Breast epithelium (tissue), 4 donors: Measurements from ENCODE around the gene TMPRSS9. TPM values are rescaled to one million over a fixed set of nuclear protein-coding genes. Genes with fewer than 3 reads are reported as not detected.

Experiments used
- DNase-seq, 2 donors: peaks; one replicate each; pipeline ENCODE4 v3.0.0-alpha.2; 2019; ENCODE audit warnings: low spot score in 2 of 2
- H3K27ac ChIP-seq, 2 donors: fragments of 200-600 bp; sonication (generic) in 1 of 2; one replicate each; pipeline ENCODE4 v1.5.1; 2016 to 2019; ENCODE audit warnings: mild to moderate bottlenecking in 1 of 2
- H3K27me3 ChIP-seq, 2 donors: fragments of 200-600 bp; sonication (generic) in 1 of 2; one replicate each; pipeline versions ENCODE4 v1.5.1 to v1.6.0; 2017 to 2019; ENCODE audit warnings: control low read depth in 1 of 2, mild to moderate bottlenecking in 1 of 2
- H3K36me3 ChIP-seq: fragments of 200-600 bp; one replicate; pipeline ENCODE4 v1.5.1; 2019
- H3K4me1 ChIP-seq, 2 donors: fragments of 200-600 bp; sonication (generic); one replicate each; pipeline ENCODE4 v1.5.1; 2016 to 2019; ENCODE audit warnings: control low read depth in 1 of 2
- H3K4me3 ChIP-seq, 3 donors: fragments of 200-600 bp; sonication (generic); 1 replicate in 2 of 3; 2 replicates in 1 of 3; pipeline ENCODE4 v1.5.1; 2016 to 2019; ENCODE audit warnings: mild to moderate bottlenecking in 3 of 3, moderate library complexity in 2 of 3
- H3K9me3 ChIP-seq, 2 donors: fragments of 200-600 bp; sonication (generic) in 1 of 2; one replicate each; pipeline ENCODE4 v1.5.1; 2016 to 2019; ENCODE audit warnings: control low read depth in 1 of 2
- POLR2A ChIP-seq: fragments of 450-650 bp; IDR thresholded peaks from one replicate; pipeline ENCODE4 v1.6.1; 2016; ENCODE audit warnings: antibody characterized with exemption, mild to moderate bottlenecking, moderate library complexity
- POLR2AphosphoS5 ChIP-seq, 3 donors: sonication (generic); formaldehyde crosslinking; IDR thresholded peaks; one replicate each; pipeline ENCODE4 v1.6.1; 2017; ENCODE audit warnings: antibody characterized with exemption in 3 of 3
- intact Hi-C: fragments of 100-400 bp; cut with DNase I; formaldehyde crosslinking; loops from one replicate; pipeline ENCODE4 v1.15.1; 2023; ENCODE audit warnings: low total_unique reads
- total RNA-seq, 3 donors: library from RNA; depleted of rRNA; stranded (reverse); fragments of >200 nt; gene quantifications; one replicate each; pipeline ENCODE4 v1.1.0, GENCODE V29; 2016
- TF ChIP-seq, protein P1 (sequence below), 3 donors: fragments of 450-650 bp; IDR thresholded peaks; one replicate each; pipeline ENCODE4 v1.5.1; 2016 to 2017; ENCODE audit warnings: antibody characterized with exemption in 3 of 3, mild to moderate bottlenecking in 3 of 3, moderate library complexity in 3 of 3

TMPRSS9 gene
- total RNA-seq, 3 donors from 2014 or later, result under 0.01 TPM; not detected in 2

DNA sequence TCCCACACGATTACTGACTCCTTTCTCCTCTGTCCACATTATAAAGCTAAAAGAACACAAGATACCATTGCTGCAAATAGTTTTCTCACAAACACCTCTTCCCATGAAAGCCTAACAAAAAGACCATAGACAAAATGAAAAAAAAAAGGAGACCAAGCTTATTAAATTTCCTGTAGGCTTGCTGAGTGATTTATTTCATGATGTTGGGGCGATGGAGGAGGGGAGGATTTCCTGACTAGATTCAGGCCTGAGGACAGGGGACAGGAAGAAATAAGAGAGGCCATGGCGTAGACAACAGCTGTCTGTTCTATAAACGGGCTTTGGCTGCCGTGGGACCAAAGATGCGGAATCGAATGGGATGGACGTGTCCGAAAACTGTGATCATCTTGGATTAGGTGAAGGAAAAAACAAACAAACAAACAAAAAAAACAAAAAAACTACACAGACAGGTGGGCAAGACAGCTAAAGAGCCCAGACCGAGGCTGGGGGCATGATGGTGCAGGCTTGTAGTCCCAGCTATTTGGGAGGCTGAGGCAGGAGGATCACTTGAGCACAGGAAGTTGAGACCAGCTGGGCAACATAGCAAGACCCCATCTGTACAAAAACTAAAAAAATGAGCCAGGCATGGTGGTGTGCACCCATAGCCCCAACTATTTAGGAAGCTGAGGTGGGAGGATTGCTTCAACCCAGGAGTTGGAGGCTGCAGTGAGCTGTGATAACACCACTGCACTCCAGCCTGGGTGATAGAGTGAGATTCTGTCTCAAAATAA is 5.3 kb downstream of the TMPRSS9 start:
- H3K4me1 ChIP-seq, result no peaks in the 10 kb centered on the region
- peaks cover 0 to 37% of the 10 kb centered on the region in 2 donors for H3K27me3 ChIP-seq
- H3K27ac ChIP-seq, result no peak overlapping the region
- no peak for DNase-seq
- no peaks in the 10 kb centered on the region for H3K36me3 ChIP-seq
- intact Hi-C loops, result no loop called here
- TF ChIP-seq POLR2AphosphoS5 (IDR thresholded peaks at IDR 0.05), result no peak
- no peak for TF ChIP-seq POLR2A
- TF ChIP-seq, protein P1, sequence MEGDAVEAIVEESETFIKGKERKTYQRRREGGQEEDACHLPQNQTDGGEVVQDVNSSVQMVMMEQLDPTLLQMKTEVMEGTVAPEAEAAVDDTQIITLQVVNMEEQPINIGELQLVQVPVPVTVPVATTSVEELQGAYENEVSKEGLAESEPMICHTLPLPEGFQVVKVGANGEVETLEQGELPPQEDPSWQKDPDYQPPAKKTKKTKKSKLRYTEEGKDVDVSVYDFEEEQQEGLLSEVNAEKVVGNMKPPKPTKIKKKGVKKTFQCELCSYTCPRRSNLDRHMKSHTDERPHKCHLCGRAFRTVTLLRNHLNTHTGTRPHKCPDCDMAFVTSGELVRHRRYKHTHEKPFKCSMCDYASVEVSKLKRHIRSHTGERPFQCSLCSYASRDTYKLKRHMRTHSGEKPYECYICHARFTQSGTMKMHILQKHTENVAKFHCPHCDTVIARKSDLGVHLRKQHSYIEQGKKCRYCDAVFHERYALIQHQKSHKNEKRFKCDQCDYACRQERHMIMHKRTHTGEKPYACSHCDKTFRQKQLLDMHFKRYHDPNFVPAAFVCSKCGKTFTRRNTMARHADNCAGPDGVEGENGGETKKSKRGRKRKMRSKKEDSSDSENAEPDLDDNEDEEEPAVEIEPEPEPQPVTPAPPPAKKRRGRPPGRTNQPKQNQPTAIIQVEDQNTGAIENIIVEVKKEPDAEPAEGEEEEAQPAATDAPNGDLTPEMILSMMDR (IDR thresholded peaks at IDR 0.05), result no peak
- no peaks in the 10 kb centered on the region for H3K9me3 ChIP-seq
- no peak overlapping the region for H3K4me3 ChIP-seq

DNA sequence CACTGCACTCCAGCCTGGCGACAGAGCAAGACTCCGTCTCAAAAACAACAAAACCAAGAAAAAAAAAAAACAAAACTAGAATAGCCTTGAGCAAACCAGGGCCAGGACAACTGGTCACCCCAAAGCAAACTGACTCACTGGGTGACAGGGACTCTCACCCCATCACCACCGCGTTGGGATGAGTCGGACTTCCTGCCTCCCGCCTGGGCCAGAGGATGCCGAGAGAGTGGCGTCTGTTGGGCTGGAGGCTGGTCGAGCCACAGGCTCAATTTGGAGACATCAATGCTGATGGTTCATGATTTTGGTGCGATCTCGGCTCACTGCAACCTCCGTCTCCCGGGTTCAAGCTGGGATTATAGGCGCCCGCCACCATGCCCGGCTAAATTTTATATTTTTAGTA is 11.6 kb downstream of the TMPRSS9 start:
- intact Hi-C loops, result no loop called here
- TF ChIP-seq POLR2A, result no peak

DNA sequence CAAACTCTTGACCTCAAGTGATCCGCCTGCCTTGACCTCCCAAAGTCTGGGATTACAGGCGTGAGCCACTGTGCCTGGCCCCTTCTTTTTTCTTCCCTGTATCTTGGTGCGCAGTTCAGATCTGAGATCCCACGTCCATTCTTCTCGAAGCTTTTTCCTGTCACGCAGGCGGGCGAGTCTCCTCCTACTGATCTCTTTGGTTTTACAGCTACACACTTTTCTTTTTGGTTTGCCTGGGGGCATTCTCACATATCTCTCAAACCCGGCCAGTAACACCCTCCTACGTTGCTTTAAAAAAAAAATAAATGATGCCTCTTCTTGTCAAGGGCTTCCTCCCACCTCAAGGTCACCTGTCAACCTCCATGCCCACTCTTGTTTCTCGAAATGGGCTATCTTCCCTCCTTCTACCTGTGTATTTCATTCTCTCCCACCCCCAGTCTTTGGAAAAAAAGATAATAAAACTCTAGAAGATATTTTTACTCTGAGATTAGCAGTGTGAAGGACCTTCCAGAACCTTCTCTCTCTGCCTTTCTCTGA is 12.1 kb downstream of the TMPRSS9 start:
- TF ChIP-seq, protein P1 (IDR thresholded peaks at IDR 0.05), result no peak
- TF ChIP-seq POLR2A, result no peak
- no peak for TF ChIP-seq POLR2AphosphoS5 (IDR thresholded peaks at IDR 0.05)
- no peak for DNase-seq
- no peaks in the 10 kb centered on the region for H3K27me3 ChIP-seq
- no peaks in the 10 kb centered on the region for H3K36me3 ChIP-seq
- H3K4me1 ChIP-seq, result no peaks in the 10 kb centered on the region
- intact Hi-C loops, result no loop called here
- no peaks in the 10 kb centered on the region for H3K9me3 ChIP-seq
- no peak overlapping the region for H3K27ac ChIP-seq
- H3K4me3 ChIP-seq, result no peak overlapping the region

More for the DNA sequence above, 11.6 kb downstream of the TMPRSS9 start:
- H3K4me3 ChIP-seq, result no peak overlapping the region
- no peak for DNase-seq
- H3K4me1 ChIP-seq, result no peaks in the 10 kb centered on the region
- no peak overlapping the region for H3K27ac ChIP-seq
- no peaks in the 10 kb centered on the region for H3K36me3 ChIP-seq
- H3K27me3 ChIP-seq, result no peaks in the 10 kb centered on the region
- H3K9me3 ChIP-seq, result no peaks in the 10 kb centered on the region

DNA sequence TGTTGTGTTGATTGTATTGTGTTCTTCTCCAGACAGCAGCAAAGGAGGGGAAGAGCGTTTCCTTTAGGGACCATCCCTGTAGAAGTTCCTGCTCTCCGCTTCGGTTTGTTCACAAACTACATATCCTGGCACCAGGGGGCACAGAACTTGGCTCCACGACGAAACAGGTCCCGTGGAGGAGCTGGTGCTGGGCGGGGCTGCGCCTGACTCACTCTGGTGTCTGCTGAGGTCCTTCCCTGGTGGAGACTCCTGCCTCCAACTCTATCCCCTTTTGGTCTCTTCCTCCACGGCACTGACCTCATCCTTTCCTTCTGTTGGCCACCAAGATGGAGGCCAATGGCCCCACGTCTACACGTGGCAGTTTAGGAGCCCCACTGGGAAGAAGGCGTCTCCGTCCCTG is 14.7 kb downstream of the TMPRSS9 start:
- Histone ChIP-seq H3K4me3 (no peak overlapping the region), H3K36me3 (no peaks in the 10 kb centered on the region), H3K9me3 (no peaks in the 10 kb centered on the region), H3K27ac (no peak overlapping the region), H3K4me1 (no peaks in the 10 kb centered on the region), H3K27me3 (no peaks in the 10 kb centered on the region)
- TF ChIP-seq, protein P1 (IDR thresholded peaks at IDR 0.05), result no peak
- no peak for TF ChIP-seq POLR2AphosphoS5 (IDR thresholded peaks at IDR 0.05)
- no peak for TF ChIP-seq POLR2A
- intact Hi-C loops, result no loop called here
- no peak for DNase-seq

DNA sequence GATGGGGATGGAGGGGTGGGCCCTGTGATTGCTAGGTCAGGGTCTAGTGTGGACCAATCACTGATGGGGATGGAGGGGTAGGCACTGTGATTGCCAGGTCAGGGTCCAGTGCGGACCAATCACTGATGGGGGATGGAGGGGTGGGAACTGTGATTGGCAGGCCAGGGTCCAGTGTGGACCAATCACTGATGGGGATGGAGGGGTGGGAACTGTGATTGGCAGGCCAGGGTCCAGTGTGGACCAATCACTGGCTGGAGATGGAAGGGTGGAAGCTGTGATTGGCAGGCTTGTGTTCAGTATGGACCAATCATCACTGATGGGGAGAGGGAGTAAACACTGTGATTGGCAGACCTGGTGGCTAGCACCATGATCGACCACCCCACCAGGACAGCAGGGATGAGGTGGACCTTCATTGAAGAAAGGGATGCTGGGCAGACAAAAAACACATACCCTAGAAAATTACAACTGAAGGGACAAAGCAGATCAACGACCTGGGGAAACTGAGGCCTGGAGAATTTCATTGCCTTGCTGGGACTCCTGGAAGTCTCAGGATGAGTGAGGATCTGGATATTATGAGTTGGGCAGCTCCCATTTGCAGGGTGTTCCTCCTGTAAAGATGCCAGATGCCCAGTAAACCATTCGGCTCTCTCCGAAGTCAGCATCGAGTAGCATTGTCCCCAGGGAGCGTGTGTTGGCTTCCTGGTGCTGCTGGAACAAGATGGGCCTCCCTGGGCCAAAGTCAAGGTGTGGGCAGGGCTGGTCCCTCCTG is 15.5 kb downstream of the TMPRSS9 start:
- Histone ChIP-seq H3K9me3 (peaks cover 0 to 1% of the 10 kb centered on the region in 2 donors), H3K27ac (no peak overlapping the region), H3K36me3 (no peaks in the 10 kb centered on the region), H3K4me1 (no peaks in the 10 kb centered on the region), H3K4me3 (no peak overlapping the region), H3K27me3 (no peaks in the 10 kb centered on the region)
- intact Hi-C loops, result no loop called here
- no peak for DNase-seq
- TF ChIP-seq, protein P1 (IDR thresholded peaks at IDR 0.05), result no peak
- no peak for TF ChIP-seq POLR2A
- no peak for TF ChIP-seq POLR2AphosphoS5 (IDR thresholded peaks at IDR 0.05)
